GM19193 (cell line): ENCODE measurements around the gene ESR2.

ENCODE experiments used
- POLR2A ChIP-seq: IDR thresholded peaks from 4 replicates; pipeline ENCODE4 v1.6.1; 2011; ENCODE audit not compliant: insufficient read depth, insufficient read length; ENCODE audit errors: extremely low read depth

The ESR2 gene

GRCh38 chr14:64069634-64070359 lies 224.4 kb downstream of the ESR2 start:
- TF ChIP-seq POLR2A = no peak

DNA sequence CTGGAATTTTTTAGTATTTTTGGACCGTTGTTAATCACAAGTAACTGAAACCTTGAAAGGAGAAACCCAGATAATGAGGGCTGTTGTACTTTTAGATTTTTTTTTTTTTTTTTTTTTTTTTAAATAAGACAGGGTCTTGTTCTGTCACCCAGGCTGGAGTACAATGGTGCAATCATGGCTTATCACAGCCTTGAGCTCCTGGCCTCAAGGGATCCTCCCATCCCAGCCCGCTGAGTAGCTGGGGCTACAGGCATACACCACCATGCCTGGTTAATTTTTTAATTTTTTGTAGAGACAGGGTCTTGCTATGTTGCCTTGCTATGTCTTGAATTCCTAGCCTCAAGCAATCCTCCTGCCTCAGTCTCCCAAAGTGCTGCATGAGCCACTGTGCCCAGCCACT lies 229.7 kb downstream of the ESR2 start:
- TF ChIP-seq POLR2A = no peak

DNA sequence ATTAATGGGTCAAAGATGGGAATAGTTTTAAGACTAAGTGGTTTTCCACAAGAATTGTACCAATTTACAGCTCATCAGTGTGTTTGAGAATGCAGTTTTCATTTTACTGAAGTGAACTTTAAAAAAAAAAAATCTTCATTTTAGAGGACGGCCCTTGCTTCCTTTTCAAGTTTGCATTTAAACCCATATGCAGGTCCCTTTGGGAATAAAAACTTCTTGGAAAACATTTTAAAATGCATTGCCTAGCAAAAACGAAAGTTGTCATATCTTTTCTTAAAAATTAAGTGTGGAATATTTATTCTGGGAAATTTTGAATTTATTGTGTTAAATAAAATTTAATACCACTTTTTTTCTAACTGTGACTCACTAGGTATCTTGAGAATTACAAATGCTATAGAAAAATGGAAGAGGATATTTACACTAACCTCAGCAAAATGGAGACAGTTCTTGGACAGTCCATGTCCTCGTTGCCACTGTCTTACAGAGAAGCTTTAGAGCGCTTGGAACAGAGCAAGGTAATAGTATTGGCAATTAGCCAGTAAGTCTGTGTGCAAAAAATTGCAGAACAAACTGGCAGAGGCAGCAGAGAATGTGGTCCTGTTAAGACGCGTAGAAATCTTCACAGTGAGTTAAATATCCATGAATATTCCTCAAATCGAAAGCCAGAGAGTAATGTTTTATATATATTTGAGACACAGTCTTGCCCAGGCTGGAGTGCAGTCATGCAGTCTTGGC lies 231.6 kb downstream of the ESR2 start:
- no peak for TF ChIP-seq POLR2A

DNA sequence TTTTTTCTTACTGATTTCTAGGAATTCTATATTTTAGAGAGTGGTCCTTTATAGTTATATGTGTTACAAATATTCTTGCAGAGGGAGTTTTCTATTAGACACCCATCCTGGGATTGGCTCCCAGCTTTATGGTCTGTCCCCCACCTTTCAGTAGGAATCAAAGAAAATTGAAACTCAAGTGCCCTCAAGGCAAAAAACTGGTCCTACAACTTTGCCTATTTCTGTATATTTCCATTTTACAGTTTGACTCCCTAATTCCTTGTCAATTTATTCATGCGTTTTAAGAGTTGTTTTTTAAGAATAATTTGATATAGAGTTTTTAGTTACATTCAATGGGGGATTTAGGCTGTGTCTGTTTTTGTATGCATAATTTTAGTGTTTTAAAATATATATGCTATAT lies 232.5 kb downstream of the ESR2 start:
- TF ChIP-seq POLR2A = no peak

- no peak for TF ChIP-seq POLR2A
These were observed 233.1 kb downstream of the ESR2 start for GRCh38 chr14:64061115-64061514.

- TF ChIP-seq POLR2A = no peak
These were observed 233.5 kb downstream of the ESR2 start for GRCh38 chr14:64060648-64061096.

DNA sequence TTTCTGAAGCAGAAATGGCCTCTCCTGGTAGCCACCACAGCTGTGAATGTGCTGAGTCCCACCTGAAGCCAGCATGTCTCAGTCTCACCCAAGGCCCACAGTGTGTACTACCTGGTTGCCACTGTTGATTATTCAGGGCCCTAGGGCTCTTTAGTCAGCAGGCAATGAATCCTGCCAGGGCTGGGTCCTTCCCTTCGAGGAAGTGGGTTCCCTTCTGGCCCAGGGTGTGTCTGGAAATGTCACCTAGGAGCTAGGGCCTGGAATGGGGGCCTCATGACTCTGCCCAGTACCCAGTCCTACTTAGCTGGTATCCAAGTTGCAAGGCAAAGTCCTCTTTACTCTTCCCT lies 234.0 kb downstream of the ESR2 start:
- TF ChIP-seq POLR2A = no peak

DNA sequence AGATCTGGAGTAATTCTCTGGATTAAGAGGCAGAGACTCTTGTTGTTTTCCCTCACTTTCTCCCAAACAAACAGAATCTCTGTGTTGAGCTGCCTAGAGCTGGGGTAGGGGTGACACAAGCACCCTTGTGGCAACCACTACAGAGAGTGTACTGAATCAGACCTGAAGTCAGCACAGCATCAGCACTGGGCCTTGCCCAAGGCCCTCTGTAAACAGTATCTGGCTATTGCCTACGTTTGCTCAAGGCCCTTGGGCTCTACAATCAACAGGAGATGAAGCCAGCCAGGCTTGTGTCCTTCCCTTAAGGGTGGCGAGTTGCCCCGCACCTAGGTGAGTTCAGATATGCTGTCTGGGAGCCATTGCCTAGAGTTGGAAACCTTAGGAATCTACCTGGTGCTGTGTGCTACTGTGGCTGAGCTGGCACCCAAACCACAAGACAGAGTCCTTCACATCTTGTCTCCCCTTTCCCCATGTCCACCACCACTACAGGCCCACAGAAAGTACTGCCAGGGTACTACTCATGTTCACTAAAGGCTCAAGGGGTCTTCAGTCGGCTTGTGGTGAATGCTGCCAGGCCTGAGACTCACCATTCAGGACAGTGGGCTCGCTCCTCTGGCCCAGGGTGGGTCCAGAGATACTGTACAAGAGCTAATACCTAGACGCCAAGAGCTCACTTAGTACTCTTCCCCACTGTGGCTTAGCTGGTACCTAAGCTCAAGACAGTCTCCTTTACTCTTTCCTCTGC lies 234.5 kb downstream of the ESR2 start:
- TF ChIP-seq POLR2A = no peak

- no peak for TF ChIP-seq POLR2A
These were observed 240.2 kb downstream of the ESR2 start for GRCh38 chr14:64053694-64054669.

DNA sequence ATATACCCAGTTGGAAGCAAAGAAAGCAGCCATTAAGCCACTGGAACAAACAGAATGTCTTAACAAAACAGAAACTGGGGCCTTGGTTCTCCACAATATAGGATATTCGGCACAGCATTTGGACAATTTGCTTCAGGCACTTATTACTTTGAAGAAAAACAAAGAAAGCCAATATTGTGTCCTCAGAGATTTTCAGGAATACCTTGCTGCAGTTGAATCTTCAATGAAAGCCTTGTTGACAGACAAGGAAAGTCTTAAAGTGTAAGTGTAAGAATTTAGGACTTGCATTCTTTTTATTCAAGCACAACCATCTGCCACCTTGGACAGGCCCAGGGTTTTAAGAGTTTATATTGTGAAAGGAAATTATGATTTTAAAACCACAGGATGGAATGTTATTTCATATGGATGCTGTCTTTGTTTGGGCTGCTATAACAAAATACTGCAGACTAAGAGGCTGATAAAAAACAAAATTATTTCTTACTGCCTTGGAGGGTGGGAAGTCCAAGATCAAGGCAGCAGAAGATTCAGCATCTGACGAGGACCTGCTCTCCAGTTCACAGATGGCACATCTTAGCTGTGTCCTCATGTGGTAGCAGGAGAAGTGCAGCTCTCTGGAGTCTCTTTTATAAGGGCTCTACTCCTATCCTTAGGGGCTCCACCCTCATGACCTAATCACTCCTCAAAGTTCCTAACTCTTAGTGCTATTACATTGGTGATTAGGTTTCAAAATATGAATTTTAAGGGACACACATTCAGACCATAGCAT lies 244.4 kb downstream of the ESR2 start:
- no peak for TF ChIP-seq POLR2A

DNA sequence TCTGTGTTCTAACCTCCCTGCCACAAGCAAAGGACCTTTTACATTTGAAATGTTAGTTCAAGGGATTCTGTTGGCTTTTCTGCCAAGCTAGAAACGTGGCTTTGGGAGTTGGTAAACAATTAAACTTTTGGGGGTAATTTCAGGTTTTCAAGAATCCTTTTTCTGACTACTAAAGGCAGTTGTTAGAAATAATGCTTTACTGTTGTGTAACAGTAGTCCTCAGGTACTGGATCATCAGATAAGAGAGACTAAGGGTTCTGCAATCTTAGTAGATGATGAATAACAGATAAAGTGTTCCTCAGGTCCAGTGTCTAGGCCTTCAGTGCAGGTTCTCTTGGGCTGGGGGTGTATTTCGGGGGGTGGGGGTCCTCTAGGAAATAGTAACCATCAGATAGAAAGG lies 249.1 kb downstream of the ESR2 start:
- no peak for TF ChIP-seq POLR2A

GRCh38 chr14:64040044-64040443 lies 254.1 kb downstream of the ESR2 start:
- TF ChIP-seq POLR2A = no peak

- no peak for TF ChIP-seq POLR2A
These were observed 255.2 kb downstream of the ESR2 start for GRCh38 chr14:64038841-64039542.
